K562 (cell line): ENCODE measurements around the gene JUP. TPM values are rescaled to one million over a fixed set of nuclear protein-coding genes. Genes with fewer than 3 reads are reported as not detected.
A peak's percentile ranks its signal among the peaks of the same experiment; 100 is the strongest.

Source experiments
- BRD9 ChIP-seq: fragments of 450-650 bp; IDR thresholded peaks from 2 replicates; pipeline ENCODE4 v1.6.1; 2018; ENCODE audit warnings: low read depth; ENCODE audit not compliant: partially characterized antibody
- CHCHD3 ChIP-seq: fragments of 250-450 bp; sonication (Bioruptor Pico); IDR thresholded peaks from 2 replicates; pipeline ENCODE4 v2.1.2; 2022; ENCODE audit warnings: mild to moderate bottlenecking
- CSDE1 ChIP-seq, 2 experiments: fragments of 450-650 bp; IDR thresholded peaks; 2 replicates each; pipeline ENCODE4 v1.6.1; 2016; ENCODE audit warnings: mild to moderate bottlenecking in 1 of 2
- DNMT1 ChIP-seq: fragments of 450-650 bp; IDR thresholded peaks from 2 replicates; pipeline ENCODE4 v1.6.1; 2016; ENCODE audit warnings: antibody characterized with exemption, mild to moderate bottlenecking
- EGR1 ChIP-seq: fragments of 450-650 bp; conservative IDR thresholded peaks from 2 replicates; pipeline ENCODE4 v1.6.1; 2017; ENCODE audit warnings: mild to moderate bottlenecking
- OTX1 ChIP-seq: fragments of 450-650 bp; formaldehyde crosslinking; IDR thresholded peaks from 2 replicates; pipeline ENCODE4 v1.4.0; 2022; ENCODE audit warnings: mild to moderate bottlenecking
- PHB2 ChIP-seq: fragments of 450-650 bp; IDR thresholded peaks from 2 replicates; pipeline ENCODE4 v1.6.1; 2017; ENCODE audit warnings: low read depth
- PHF8 ChIP-seq: fragments of 200-600 bp; sonication (generic); IDR thresholded peaks from 2 replicates; pipeline ENCODE4 v1.6.1; 2012; ENCODE audit warnings: mixed run types, mild to moderate bottlenecking, inconsistent platforms, low read length, moderate library complexity, borderline replicate concordance
- RBM14 ChIP-seq: fragments of 200-400 bp; formaldehyde crosslinking; IDR thresholded peaks from 2 replicates; pipeline ENCODE4 v1.6.1; 2018; ENCODE audit warnings: low read depth, mild to moderate bottlenecking, low read length, moderate library complexity, borderline replicate concordance; ENCODE audit not compliant: insufficient read depth
- SREBF1 ChIP-seq: fragments of 150-350 bp; IDR thresholded peaks from 2 replicates; pipeline ENCODE4 v1.6.1; 2014; ENCODE audit warnings: antibody characterized with exemption, low read depth, low read length, borderline replicate concordance
- ZNF184 ChIP-seq: sonication (generic); formaldehyde crosslinking; IDR thresholded peaks from 2 replicates; pipeline ENCODE4 v1.5.0; 2020; ENCODE audit warnings: missing genetic modification reagents
- ZNF274 ChIP-seq: IDR thresholded peaks from 2 replicates; pipeline ENCODE4 v1.6.1; 2011; ENCODE audit warnings: low read depth, mild to moderate bottlenecking, low read length, moderate library complexity, borderline replicate concordance
- ZNF407 ChIP-seq: fragments of 450-650 bp; IDR thresholded peaks from 2 replicates; pipeline ENCODE4 v1.6.1; 2016; ENCODE audit warnings: low read depth
- ZNF785 ChIP-seq: fragments of 250-450 bp; sonication (Bioruptor Pico); IDR thresholded peaks from 2 replicates; pipeline ENCODE4 v1.4.0; 2020; ENCODE audit warnings: mild to moderate bottlenecking
- polyA plus RNA-seq, 8 experiments: library from polyadenylated mRNA; depleted of rRNA in 4 of 8; stranded (reverse) in 5 of 8; unstranded in 3 of 8; fragments of >200 nt; fragmentation: Nextera tagmentation in 2 of 8; fragmentation: Illumina TruSeq in 1 of 8; extraction: Ambion mirVana in 2 of 8; extraction: Trizol in 1 of 8; gene quantifications; 2 replicates each; pipeline versions ENCODE4 v1.2.1 to v1.2.3, GENCODE V29; 2011 to 2014; ENCODE audit warnings: inconsistent platforms in 1 of 8, missing spikeins in 1 of 8
- total RNA-seq, 7 experiments: library from RNA; depleted of rRNA in 6 of 7; stranded (reverse); fragments of >200 nt in 6 of 7; fragmentation: Illumina TruSeq in 2 of 7; extraction: Trizol in 2 of 7; gene quantifications; 2 replicates each; pipeline versions ENCODE4 v1.2.1 to v1.2.3, GENCODE V29; 2011 to 2021; ENCODE audit warnings: low replicate concordance in 1 of 7
- TF ChIP-seq, protein P1 (sequence below): fragments of 450-650 bp; IDR thresholded peaks from 2 replicates; pipeline ENCODE4 v1.6.1; 2017; ENCODE audit warnings: antibody characterized with exemption, mild to moderate bottlenecking

JUP gene
- total and polyA plus RNA-seq, 9 of the 15 experiments (the other 6 are each of a cell fraction or from before 2014, with no cell fraction given) = 6.4 to 177 (median 31.2) TPM

DNA sequence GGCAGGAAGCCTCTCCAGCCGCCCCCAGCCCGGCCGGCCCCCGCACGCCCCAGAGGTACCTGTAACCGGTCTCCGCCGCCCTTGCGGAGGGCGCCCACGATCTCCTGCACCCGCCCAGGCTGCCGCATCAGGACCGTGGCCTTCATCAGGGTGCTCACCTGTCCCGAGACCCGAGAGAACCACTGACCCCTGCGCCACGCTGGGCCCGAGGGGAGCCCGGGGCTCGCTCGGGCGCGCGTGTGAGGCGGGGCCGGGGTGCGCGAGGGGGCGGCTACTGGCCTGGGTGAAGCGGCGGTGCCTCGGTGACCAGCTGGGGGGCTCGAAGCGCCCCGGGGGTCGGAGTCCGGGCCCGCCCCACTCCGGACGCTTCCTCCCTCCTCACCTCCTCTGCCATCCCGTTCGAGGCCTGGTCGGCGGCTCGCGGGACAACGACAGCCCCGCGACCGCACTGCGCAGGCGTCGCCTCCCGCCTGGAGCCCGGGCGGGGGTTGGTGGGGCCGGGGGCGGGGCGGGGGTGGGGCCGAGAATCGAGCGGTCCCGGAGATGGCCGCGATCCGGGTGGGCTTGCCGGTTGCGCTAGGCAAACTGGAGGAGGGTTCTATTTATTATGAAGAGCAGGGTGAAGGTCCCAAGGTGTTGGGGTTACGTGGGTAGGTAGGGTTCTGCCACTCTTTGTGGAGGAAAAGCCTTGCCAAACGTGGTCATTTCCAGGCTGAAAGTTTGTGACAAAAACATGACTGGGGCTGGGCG is 49.5 kb upstream of the JUP start, which contains the start of gene NT5C3B (continued):
- TF ChIP-seq ZNF407 (no peak), PHF8 (peak; percentile 70; the same call in 1 of the 2 replicates), RBM14 (no peak), ZNF274 (no peak), ZNF785 (CRISPR knock-in tag) (no peak), ZNF184 (CRISPR knock-in tag) (no peak), BRD9 (no peak), OTX1 (CRISPR knock-in tag) (no peak), PHB2 (no peak), EGR1 (peak; percentile 68), SREBF1 (no peak), DNMT1 (no peak), CHCHD3 (CRISPR knock-in tag) (no peak), CSDE1 (IDR thresholded peaks at IDR 0.05) (no peak)
- TF ChIP-seq, protein P1, sequence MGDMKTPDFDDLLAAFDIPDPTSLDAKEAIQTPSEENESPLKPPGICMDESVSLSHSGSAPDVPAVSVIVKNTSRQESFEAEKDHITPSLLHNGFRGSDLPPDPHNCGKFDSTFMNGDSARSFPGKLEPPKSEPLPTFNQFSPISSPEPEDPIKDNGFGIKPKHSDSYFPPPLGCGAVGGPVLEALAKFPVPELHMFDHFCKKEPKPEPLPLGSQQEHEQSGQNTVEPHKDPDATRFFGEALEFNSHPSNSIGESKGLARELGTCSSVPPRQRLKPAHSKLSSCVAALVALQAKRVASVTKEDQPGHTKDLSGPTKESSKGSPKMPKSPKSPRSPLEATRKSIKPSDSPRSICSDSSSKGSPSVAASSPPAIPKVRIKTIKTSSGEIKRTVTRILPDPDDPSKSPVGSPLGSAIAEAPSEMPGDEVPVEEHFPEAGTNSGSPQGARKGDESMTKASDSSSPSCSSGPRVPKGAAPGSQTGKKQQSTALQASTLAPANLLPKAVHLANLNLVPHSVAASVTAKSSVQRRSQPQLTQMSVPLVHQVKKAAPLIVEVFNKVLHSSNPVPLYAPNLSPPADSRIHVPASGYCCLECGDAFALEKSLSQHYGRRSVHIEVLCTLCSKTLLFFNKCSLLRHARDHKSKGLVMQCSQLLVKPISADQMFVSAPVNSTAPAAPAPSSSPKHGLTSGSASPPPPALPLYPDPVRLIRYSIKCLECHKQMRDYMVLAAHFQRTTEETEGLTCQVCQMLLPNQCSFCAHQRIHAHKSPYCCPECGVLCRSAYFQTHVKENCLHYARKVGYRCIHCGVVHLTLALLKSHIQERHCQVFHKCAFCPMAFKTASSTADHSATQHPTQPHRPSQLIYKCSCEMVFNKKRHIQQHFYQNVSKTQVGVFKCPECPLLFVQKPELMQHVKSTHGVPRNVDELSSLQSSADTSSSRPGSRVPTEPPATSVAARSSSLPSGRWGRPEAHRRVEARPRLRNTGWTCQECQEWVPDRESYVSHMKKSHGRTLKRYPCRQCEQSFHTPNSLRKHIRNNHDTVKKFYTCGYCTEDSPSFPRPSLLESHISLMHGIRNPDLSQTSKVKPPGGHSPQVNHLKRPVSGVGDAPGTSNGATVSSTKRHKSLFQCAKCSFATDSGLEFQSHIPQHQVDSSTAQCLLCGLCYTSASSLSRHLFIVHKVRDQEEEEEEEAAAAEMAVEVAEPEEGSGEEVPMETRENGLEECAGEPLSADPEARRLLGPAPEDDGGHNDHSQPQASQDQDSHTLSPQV = 0 out of 2 replicates have a peak, but pooled peaks have one; percentile 18
